GM21619 (cell line): ENCODE data around the gene SRGAP1.
A peak's percentile ranks its signal among the peaks of the same experiment; 100 is the strongest.

ENCODE experiments used
- ATAC-seq: cut with Tn5 transposase; IDR thresholded peaks from one replicate; pipeline ENCODE4 v1.9.1; 2021; ENCODE audit not compliant: unreplicated experiment

The SRGAP1 gene

GRCh38 chr12:63904653-63905052 is 60.2 kb downstream of the SRGAP1 start:
- no peak for ATAC-seq

DNA sequence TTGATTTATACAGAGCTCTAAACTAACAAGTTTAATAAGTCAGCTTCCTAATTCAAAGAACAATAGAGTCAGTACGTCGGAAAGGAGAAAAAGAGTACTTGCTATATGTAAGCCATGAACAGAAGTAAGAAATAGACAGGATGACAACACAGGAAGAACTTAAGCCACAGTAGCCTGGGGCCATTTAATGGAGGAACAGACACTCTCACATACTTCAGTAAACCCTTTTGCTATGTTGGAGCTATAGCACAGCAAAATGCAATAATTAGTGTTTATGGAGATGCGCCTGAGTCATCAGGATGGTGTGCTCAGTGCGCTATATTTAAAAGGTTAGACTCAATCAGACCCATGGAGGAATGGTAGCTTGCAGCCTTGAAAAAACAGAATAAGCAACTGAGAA is 61.0 kb downstream of the SRGAP1 start:
- no peak for ATAC-seq

GRCh38 chr12:63906876-63907275 is 62.4 kb downstream of the SRGAP1 start:
- no peak for ATAC-seq

- ATAC-seq: no peak
Measured at GRCh38 chr12:63907561-63907960, 63.1 kb downstream of the SRGAP1 start.

DNA sequence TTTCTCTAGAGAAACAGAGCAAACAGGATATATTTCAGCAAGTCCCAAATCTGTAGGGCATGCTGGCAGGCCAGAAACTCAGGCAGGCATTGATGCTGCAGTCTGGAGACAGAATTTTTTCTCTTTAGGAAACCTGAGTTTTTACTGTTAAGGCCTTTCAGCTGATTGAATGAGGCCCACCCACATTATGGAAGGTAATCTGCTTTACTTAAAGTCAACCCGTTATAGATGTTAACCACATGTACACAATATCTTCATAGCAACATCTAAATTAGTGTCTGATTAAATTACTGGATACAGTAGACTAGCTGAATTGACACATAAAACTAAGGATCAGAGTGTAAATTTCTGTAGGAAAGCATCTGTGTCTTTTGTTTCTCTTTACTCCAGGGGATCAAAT is 65.2 kb downstream of the SRGAP1 start:
- no peak for ATAC-seq

DNA sequence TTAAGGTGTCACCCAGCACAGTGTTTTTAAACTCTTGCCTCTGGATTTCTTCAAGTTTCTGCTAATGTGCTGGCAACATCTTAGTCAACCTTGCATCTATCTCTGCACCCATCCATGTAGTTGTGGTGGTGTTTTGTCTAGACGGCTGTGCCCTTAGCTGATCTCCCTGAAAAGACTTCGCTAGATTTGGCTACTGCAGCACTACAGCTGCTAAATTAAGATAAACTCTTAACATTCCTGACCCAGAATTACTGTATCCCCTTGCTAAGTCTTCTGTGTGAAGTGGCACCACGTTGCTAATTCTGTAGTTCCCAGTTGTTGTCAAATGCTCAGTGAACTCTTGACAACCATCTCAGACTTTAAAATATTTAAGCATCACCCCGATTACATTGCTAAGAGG is 66.8 kb downstream of the SRGAP1 start:
- ATAC-seq: no peak

- no peak for ATAC-seq
Measured at GRCh38 chr12:63912651-63913050, 68.2 kb downstream of the SRGAP1 start.

- ATAC-seq: no peak
Measured at GRCh38 chr12:63913929-63914328, 69.4 kb downstream of the SRGAP1 start.

DNA sequence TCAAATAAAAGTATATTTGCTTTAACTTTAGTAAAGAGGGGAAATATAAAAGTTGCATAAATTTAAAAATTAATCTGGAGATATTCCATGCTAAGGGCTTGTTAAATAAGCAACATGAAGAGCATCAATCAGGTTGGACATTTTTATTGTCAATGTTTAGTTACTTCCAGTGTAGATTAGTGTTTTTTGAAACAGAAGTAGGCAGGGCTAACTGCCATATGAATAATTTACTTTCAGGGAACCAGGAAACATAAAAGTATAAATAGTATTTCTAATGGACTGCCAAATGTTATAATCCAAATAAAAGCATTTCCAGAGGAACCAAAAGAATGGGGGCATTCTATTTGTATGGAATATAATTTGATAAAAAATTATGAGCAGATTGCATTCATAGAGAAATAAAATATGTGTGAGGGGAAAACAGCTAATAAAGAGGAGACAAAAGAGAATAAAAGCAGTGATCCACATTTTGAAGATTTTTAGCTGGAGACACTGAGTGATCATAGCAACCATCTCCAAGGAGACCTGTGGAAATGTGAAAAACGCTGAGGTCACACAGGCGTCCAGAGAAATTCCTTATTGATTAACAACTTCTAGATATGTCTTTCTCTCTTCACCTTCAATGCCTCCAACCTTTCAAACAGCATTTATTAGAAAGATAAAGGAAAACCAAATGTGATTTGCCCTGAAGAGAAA is 70.8 kb downstream of the SRGAP1 start:
- ATAC-seq: no peak

DNA sequence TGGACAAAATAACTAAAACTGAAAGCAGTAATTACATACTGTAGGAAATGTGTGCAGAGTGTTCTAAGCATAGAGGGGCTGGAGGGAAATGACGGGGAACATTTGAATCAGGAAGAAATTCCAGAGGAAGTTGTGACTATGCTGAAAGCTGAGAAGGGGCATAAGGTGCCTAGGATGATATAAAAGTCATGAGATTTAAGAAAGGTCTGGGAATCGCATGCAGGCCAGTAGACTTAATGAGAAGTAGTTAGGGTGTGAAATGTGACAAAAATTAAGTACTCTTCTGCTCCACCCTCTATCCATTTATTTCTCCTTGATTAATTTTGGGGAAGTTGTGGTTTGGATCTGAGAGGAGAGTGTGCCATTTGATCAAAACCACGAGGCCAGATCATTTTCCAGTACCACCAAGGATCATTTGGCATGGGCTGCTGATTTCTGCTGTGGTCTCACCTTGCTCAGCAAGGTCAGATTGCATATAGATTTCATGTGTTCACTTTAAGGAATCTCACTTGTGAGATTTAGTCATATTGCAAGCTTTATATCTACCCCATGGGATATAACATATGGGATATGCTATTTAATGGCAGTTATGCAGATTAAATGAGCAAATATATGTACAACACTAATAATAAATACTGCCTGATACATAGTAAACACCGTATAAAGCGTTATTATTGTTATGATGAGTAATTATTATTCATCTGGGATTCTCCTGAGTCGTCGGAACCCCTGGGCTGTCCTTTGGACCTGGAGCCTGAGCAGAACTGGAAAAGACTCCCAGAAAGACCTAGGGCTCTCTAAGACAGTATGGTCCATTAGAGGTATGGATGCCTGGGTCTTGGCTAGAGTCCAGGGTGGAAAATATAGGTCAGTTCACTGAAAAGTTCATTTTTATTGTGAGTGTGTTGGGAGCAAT is 72.3 kb downstream of the SRGAP1 start:
- no peak for ATAC-seq

DNA sequence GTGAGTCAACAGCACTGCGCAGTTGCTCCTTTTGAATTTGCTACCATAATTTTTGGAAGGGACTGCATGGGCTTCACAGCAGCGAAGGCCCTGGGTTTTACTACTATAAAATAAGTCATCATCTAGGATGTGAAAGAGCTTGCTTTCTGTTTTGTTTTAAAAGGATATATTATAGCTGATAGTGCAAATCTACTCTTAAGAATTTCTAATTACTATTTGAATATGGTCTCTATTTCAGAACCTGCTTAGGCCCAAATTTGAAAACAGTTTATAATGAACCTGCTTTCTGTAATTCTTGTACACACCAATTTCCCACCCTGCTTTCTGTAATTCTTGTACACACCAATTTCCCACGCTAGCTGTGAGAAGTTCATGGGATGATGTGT is 73.0 kb downstream of the SRGAP1 start:
- ATAC-seq: no peak

- peak; percentile 82 for ATAC-seq
Measured at GRCh38 chr12:63917864-63918799, 73.6 kb downstream of the SRGAP1 start.

DNA sequence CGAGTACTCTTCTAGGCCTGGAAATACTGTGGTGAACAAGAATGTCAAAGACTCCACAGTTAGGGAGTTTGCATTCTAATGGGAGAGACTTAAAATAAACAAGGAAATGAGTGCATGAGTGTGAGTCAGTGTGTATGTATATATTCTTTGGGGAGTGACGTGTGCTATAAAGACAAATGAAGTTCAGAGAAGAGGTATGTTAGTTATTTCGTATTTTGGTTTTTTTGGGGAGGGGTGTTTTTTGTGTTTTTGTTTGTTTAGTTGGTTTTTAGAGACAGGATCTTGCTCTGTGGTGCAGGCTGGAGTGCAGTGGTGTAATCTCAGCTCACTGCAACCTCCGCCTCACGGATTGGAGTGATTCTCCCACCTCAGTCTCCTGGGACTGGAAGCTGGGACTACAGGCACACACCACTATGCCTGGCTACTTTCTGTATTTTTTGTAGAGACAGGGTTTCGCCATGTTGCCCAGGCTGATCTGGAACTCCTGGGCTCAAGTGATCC is 74.3 kb downstream of the SRGAP1 start:
- ATAC-seq: no peak

DNA sequence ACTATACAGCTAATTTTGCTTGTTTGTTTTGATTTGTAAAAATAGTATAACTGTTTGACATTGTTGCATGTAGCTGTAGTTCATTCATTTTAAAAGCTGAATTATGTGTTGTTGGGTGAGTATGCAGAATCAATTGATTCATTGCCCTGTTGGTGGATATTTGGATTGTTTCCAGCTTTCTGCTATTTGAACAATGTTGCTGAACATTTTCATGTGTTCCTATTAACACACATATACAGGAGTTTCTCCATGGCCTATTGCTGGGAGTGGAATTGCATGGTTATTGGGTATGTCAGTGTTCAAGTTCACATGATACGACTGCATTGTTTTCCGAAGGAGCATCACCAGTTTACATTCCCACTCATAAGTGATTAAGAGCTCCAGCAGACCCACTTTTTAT is 75.3 kb downstream of the SRGAP1 start:
- no peak for ATAC-seq

GRCh38 chr12:63921157-63921556 is 76.7 kb downstream of the SRGAP1 start:
- no peak for ATAC-seq

GRCh38 chr12:63922474-63922873 is 78.0 kb downstream of the SRGAP1 start:
- ATAC-seq: no peak

GRCh38 chr12:63924781-63925180 is 80.3 kb downstream of the SRGAP1 start:
- no peak for ATAC-seq

DNA sequence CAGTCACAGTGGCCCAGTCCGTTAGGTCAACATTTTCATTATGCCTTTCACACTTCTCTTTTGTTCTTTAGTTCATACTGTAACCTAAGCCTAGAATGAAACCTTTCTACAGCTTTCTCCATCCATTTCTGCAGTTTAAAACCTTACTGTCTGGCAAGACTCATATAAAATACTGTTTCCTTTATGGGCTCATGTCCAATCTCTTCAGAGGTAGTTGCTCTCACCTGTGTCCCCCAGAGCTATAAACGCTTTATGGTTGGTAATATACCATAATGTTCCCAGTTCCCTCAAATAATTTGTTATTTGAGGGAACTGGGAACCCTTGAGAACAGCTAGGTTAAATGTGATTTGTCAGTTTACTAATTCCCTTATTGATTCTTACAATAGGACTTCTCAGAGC is 83.0 kb downstream of the SRGAP1 start:
- ATAC-seq: no peak

- peak; percentile 72 for ATAC-seq
Measured at GRCh38 chr12:63928305-63928704, 83.8 kb downstream of the SRGAP1 start.

DNA sequence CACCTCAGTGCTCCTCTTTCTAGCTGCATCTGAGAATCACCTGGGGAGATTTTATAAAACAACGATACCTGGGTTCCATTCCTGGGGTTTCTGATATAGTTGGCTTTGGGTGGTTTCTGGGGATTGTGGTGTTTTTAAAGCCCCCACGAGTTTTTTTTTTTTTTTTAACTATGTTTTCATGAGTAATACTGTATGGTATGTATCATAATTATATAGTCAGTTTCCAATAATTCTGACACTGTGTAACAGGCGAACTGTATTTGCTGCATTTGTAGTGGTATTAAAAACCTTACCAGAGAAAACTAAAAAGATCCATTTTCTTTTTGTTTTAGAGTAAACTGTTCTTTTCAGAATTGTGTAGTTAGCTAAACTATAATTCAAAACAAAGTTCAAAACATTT is 84.9 kb downstream of the SRGAP1 start:
- ATAC-seq: no peak

GRCh38 chr12:63930971-63931370 is 86.5 kb downstream of the SRGAP1 start:
- no peak for ATAC-seq
